K562 (cell line): Measurements from ENCODE around the gene CYSTM1. TPM values are rescaled to one million over a fixed set of nuclear protein-coding genes. Genes with fewer than 3 reads are reported as not detected.

Experiments
- ADNP ChIP-seq: fragments of 200-800 bp; sonication (Bioruptor generic); IDR thresholded peaks from 2 replicates; pipeline ENCODE4 v1.6.1; 2016; ENCODE audit warnings: missing genetic modification characterization, missing compliant biosample characterization
- CBX2 ChIP-seq: fragments of 200-600 bp; sonication (generic); IDR thresholded peaks from one replicate; pipeline ENCODE4 v1.6.1; 2012; ENCODE audit warnings: mild to moderate bottlenecking, low read length, inconsistent platforms; ENCODE audit not compliant: insufficient read depth, poor library complexity, severe bottlenecking
- E4F1 ChIP-seq: fragments of 250-450 bp; sonication (Bioruptor Pico); IDR thresholded peaks from 2 replicates; pipeline ENCODE4 v1.5.0; 2021; ENCODE audit warnings: mild to moderate bottlenecking, borderline replicate concordance
- EP300 ChIP-seq: IDR thresholded peaks from 2 replicates; pipeline ENCODE4 v1.6.1; 2012; ENCODE audit warnings: low read length, improper control_type of control experiment
- HSF4 ChIP-seq: fragments of 250-450 bp; sonication (Bioruptor Pico); IDR thresholded peaks from 2 replicates; pipeline ENCODE4 v2.1.2; 2022; ENCODE audit warnings: mild to moderate bottlenecking, moderate library complexity, borderline replicate concordance
- MYBL2 ChIP-seq, 2 experiments: fragments of 450-650 bp in 1 of 2; sonication (generic) in 1 of 2; formaldehyde crosslinking in 1 of 2; IDR thresholded peaks; 2 replicates each; pipeline versions ENCODE4 v1.6.1 to v1.8.1; 2017 to 2022; ENCODE audit warnings: borderline replicate concordance in 1 of 2, inconsistent platforms in 1 of 2, low read depth in 1 of 2, mild to moderate bottlenecking in 1 of 2, missing genetic modification reagents in 1 of 2, moderate library complexity in 1 of 2
- PPARD ChIP-seq: fragments of 250-450 bp; sonication (Bioruptor Pico); IDR thresholded peaks from 2 replicates; pipeline ENCODE4 v1.8.0; 2022; ENCODE audit warnings: inconsistent platforms, mild to moderate bottlenecking, moderate library complexity
- PYGO2 ChIP-seq: fragments of 450-650 bp; IDR thresholded peaks from 2 replicates; pipeline ENCODE4 v1.6.1; 2016; ENCODE audit warnings: mild to moderate bottlenecking, missing genetic modification characterization, moderate library complexity, missing compliant biosample characterization
- RBM17 ChIP-seq: fragments of 200-400 bp; formaldehyde crosslinking; IDR thresholded peaks from 2 replicates; pipeline ENCODE4 v1.6.1; 2017; ENCODE audit warnings: low read depth, mild to moderate bottlenecking, low read length, borderline replicate concordance
- SPI1 ChIP-seq: IDR thresholded peaks from 2 replicates; pipeline ENCODE4 v1.6.1; 2011; ENCODE audit warnings: low read depth, low read length, control low read depth, borderline replicate concordance
- ZBTB11 ChIP-seq, 3 experiments: fragments of 200-800 bp in 1 of 3; fragments of 250-450 bp in 1 of 3; fragments of 450-650 bp in 1 of 3; sonication (Bioruptor Pico) in 1 of 3; sonication (Bioruptor generic) in 1 of 3; formaldehyde crosslinking in 1 of 3; IDR thresholded peaks; 2 replicates each; pipeline versions ENCODE4 v1.6.1 to v1.8.0; 2016 to 2022; ENCODE audit warnings: mild to moderate bottlenecking in 2 of 3, missing genetic modification characterization in 2 of 3, missing compliant biosample characterization in 1 of 3, moderate library complexity in 1 of 3
- ZNF12 ChIP-seq: sonication (generic); formaldehyde crosslinking; IDR thresholded peaks from 2 replicates; pipeline ENCODE4 v1.4.0; 2020; ENCODE audit warnings: mild to moderate bottlenecking, missing genetic modification reagents
- ZNF239 ChIP-seq: fragments of 250-450 bp; sonication (Bioruptor Pico); IDR thresholded peaks from 2 replicates; pipeline ENCODE4 v1.4.0; 2020; ENCODE audit warnings: mild to moderate bottlenecking
- ZNF561 ChIP-seq: fragments of 450-650 bp; formaldehyde crosslinking; conservative IDR thresholded peaks from 2 replicates; pipeline ENCODE4 v1.4.0; 2020; ENCODE audit warnings: mild to moderate bottlenecking, moderate library complexity
- polyA plus RNA-seq, 8 experiments: library from polyadenylated mRNA; depleted of rRNA in 4 of 8; stranded (reverse) in 5 of 8; unstranded in 3 of 8; fragments of >200 nt; fragmentation: Nextera tagmentation in 2 of 8; fragmentation: Illumina TruSeq in 1 of 8; extraction: Ambion mirVana in 2 of 8; extraction: Trizol in 1 of 8; gene quantifications; 2 replicates each; pipeline versions ENCODE4 v1.2.1 to v1.2.3, GENCODE V29; 2011 to 2014; ENCODE audit warnings: inconsistent platforms in 1 of 8, missing spikeins in 1 of 8
- total RNA-seq, 7 experiments: library from RNA; depleted of rRNA in 6 of 7; stranded (reverse); fragments of >200 nt in 6 of 7; fragmentation: Illumina TruSeq in 2 of 7; extraction: Trizol in 2 of 7; gene quantifications; 2 replicates each; pipeline versions ENCODE4 v1.2.1 to v1.2.3, GENCODE V29; 2011 to 2021; ENCODE audit warnings: low replicate concordance in 1 of 7
- TF ChIP-seq, protein P1 (sequence below): sonication (generic); IDR thresholded peaks from 2 replicates; pipeline ENCODE4 v1.6.1; 2016
- TF ChIP-seq, protein P2 (sequence below): fragments of 450-650 bp; IDR thresholded peaks from 2 replicates; pipeline ENCODE4 v1.6.1; 2014; ENCODE audit warnings: low read depth, mild to moderate bottlenecking, moderate library complexity, borderline replicate concordance

CYSTM1 gene
- total and polyA plus RNA-seq, 9 of the 15 experiments (the other 6 are each of a cell fraction or from before 2014, with no cell fraction given): 76.1 to 422 (median 108) TPM

- TF ChIP-seq, protein P1, sequence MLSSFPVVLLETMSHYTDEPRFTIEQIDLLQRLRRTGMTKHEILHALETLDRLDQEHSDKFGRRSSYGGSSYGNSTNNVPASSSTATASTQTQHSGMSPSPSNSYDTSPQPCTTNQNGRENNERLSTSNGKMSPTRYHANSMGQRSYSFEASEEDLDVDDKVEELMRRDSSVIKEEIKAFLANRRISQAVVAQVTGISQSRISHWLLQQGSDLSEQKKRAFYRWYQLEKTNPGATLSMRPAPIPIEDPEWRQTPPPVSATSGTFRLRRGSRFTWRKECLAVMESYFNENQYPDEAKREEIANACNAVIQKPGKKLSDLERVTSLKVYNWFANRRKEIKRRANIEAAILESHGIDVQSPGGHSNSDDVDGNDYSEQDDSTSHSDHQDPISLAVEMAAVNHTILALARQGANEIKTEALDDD: peak; percentile 51
- no peak for TF ChIP-seq RBM17
- TF ChIP-seq ADNP (tag): peak; percentile 73
- TF ChIP-seq E4F1 (CRISPR knock-in tag): 0 out of 2 replicates have a peak, but pooled peaks have one; percentile 17
- TF ChIP-seq HSF4 (CRISPR knock-in tag): no peak
- TF ChIP-seq CBX2: no peak
- no peak for TF ChIP-seq ZNF12 (CRISPR knock-in tag)
- no peak for TF ChIP-seq MYBL2 (IDR thresholded peaks at IDR 0.05; ENCODE audit: low read depth)
- no peak for TF ChIP-seq MYBL2 (CRISPR knock-in tag; IDR thresholded peaks at IDR 0.05; ENCODE audit: borderline replicate concordance)
- TF ChIP-seq, protein P2, sequence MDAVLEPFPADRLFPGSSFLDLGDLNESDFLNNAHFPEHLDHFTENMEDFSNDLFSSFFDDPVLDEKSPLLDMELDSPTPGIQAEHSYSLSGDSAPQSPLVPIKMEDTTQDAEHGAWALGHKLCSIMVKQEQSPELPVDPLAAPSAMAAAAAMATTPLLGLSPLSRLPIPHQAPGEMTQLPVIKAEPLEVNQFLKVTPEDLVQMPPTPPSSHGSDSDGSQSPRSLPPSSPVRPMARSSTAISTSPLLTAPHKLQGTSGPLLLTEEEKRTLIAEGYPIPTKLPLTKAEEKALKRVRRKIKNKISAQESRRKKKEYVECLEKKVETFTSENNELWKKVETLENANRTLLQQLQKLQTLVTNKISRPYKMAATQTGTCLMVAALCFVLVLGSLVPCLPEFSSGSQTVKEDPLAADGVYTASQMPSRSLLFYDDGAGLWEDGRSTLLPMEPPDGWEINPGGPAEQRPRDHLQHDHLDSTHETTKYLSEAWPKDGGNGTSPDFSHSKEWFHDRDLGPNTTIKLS: no peak
- no peak for TF ChIP-seq SPI1
- peak; percentile 67 for TF ChIP-seq EP300
- no peak for TF ChIP-seq ZBTB11 (CRISPR knock-in tag; IDR thresholded peaks at IDR 0.05)
- no peak for TF ChIP-seq PPARD
- TF ChIP-seq PYGO2 (tag): no peak
- no peak for TF ChIP-seq ZNF561 (CRISPR knock-in tag)
- TF ChIP-seq ZNF239 (CRISPR knock-in tag): no peak
These were observed 15.2 kb downstream of the CYSTM1 start (continued) for GRCh38 chr5:140189977-140190871.
